RWPE2 (cell line): ENCODE results near the gene AAMP.

Source experiments
- ATAC-seq: fragments of 200-7000 bp; cut with Tn5 transposase; 3 replicates; pipeline ENCODE4 v1.9.1; 2021; ENCODE audit warnings: low read depth
- DNase-seq: peaks from one replicate; pipeline ENCODE4 v3.0.0-alpha.2; 2020; ENCODE audit warnings: low spot score
- H3K27ac ChIP-seq: fragments of 450-650 bp; 2 replicates; pipeline ENCODE4 v1.5.1; 2017; ENCODE audit warnings: mild to moderate bottlenecking; ENCODE audit not compliant: poor library complexity, severe bottlenecking
- H3K27me3 ChIP-seq: fragments of 250-450 bp; sonication (Bioruptor Pico); 2 replicates; pipeline ENCODE4 v1.5.1; 2021; ENCODE audit warnings: mild to moderate bottlenecking, moderate library complexity; ENCODE audit not compliant: insufficient read depth, poor library complexity, severe bottlenecking
- H3K36me3 ChIP-seq: fragments of 250-450 bp; sonication (Bioruptor Pico); 2 replicates; pipeline ENCODE4 v1.5.1; 2020; ENCODE audit warnings: low read depth, mild to moderate bottlenecking, moderate library complexity
- H3K4me1 ChIP-seq: fragments of 250-450 bp; sonication (Bioruptor Pico); 2 replicates; pipeline ENCODE4 v1.5.1; 2021; ENCODE audit warnings: mild to moderate bottlenecking, moderate library complexity; ENCODE audit not compliant: insufficient read depth, poor library complexity, severe bottlenecking
- H3K4me3 ChIP-seq: fragments of 250-450 bp; sonication (Bioruptor Pico); 2 replicates; pipeline ENCODE4 v1.5.1; 2021; ENCODE audit warnings: mild to moderate bottlenecking, moderate library complexity; ENCODE audit not compliant: severe bottlenecking
- H3K9me3 ChIP-seq: fragments of 250-450 bp; sonication (Bioruptor Pico); 2 replicates; pipeline ENCODE4 v1.5.1; 2021; ENCODE audit warnings: mild to moderate bottlenecking, moderate library complexity; ENCODE audit not compliant: severe bottlenecking
- TF ChIP-seq, protein P1 (sequence below): fragments of 450-650 bp; IDR thresholded peaks from one replicate; pipeline ENCODE4 v1.5.1; 2017; ENCODE audit warnings: mild to moderate bottlenecking, moderate library complexity; ENCODE audit not compliant: poor library complexity, severe bottlenecking

AAMP gene

GRCh38 chr2:218266316-218266979, 3.5 kb downstream of the AAMP start:
- H3K27ac ChIP-seq: no peak overlapping the region
- peaks cover 18% of the 10 kb centered on the region for H3K36me3 ChIP-seq
- no peaks in the 10 kb centered on the region for H3K27me3 ChIP-seq
- no peak for ATAC-seq
- no peak overlapping the region for H3K4me3 ChIP-seq
- TF ChIP-seq, protein P1, sequence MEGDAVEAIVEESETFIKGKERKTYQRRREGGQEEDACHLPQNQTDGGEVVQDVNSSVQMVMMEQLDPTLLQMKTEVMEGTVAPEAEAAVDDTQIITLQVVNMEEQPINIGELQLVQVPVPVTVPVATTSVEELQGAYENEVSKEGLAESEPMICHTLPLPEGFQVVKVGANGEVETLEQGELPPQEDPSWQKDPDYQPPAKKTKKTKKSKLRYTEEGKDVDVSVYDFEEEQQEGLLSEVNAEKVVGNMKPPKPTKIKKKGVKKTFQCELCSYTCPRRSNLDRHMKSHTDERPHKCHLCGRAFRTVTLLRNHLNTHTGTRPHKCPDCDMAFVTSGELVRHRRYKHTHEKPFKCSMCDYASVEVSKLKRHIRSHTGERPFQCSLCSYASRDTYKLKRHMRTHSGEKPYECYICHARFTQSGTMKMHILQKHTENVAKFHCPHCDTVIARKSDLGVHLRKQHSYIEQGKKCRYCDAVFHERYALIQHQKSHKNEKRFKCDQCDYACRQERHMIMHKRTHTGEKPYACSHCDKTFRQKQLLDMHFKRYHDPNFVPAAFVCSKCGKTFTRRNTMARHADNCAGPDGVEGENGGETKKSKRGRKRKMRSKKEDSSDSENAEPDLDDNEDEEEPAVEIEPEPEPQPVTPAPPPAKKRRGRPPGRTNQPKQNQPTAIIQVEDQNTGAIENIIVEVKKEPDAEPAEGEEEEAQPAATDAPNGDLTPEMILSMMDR: no peak
- H3K4me1 ChIP-seq: peaks cover 2% of the 10 kb centered on the region
- no peaks in the 10 kb centered on the region for H3K9me3 ChIP-seq
- no peak for DNase-seq

DNA sequence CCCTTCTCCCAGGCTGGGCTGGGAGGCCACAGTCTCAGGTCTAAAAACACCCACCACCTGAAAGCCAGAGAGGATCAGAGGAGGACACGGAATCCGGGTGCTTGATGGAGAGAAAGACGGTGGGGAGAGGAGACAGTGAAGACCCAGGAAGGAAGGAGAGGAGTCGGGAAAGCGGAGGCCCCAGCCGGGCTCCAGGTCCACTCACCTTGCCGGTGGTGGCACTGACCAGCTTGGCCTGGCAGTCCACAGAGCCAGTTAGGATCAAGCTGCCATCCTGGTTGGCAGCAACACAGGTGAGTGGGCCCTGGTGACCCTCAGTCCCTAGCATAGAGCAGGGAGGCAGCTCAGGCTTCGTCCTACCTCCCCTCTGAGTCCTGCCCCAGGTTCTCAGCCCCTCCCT, 4.3 kb downstream of the AAMP start:
- no peak for DNase-seq
- no peak overlapping the region for H3K4me3 ChIP-seq
- H3K4me1 ChIP-seq: no peaks in the 10 kb centered on the region
- peaks cover 18% of the 10 kb centered on the region for H3K36me3 ChIP-seq
- ATAC-seq: no peak
- TF ChIP-seq, protein P1: no peak
- no peaks in the 10 kb centered on the region for H3K27me3 ChIP-seq
- no peaks in the 10 kb centered on the region for H3K9me3 ChIP-seq
- H3K27ac ChIP-seq: no peak overlapping the region

GRCh38 chr2:218264773-218265561, 5.0 kb downstream of the AAMP start:
- TF ChIP-seq, protein P1: no peak
- H3K4me3 ChIP-seq: no peak overlapping the region
- DNase-seq: no peak
- no peak for ATAC-seq
- no peaks in the 10 kb centered on the region for H3K27me3 ChIP-seq
- H3K36me3 ChIP-seq: peaks cover 18% of the 10 kb centered on the region
- H3K27ac ChIP-seq: no peak overlapping the region
- no peaks in the 10 kb centered on the region for H3K4me1 ChIP-seq
- H3K9me3 ChIP-seq: no peaks in the 10 kb centered on the region

GRCh38 chr2:218263817-218264641, 5.9 kb downstream of the AAMP start:
- TF ChIP-seq, protein P1: no peak
- H3K4me3 ChIP-seq: no peak overlapping the region
- no peak overlapping the region for H3K27ac ChIP-seq
- H3K27me3 ChIP-seq: no peaks in the 10 kb centered on the region
- ATAC-seq (no peak), DNase-seq (no peak)
- no peaks in the 10 kb centered on the region for H3K4me1 ChIP-seq
- H3K9me3 ChIP-seq: no peaks in the 10 kb centered on the region
- peaks cover 16% of the 10 kb centered on the region for H3K36me3 ChIP-seq
